ENCODE measurements around the gene APOL4.
"Not testable (repeated sequence)": the region's sequence is repeated elsewhere in the genome, so short reads cannot be mapped to it uniquely, and the experiment has no call there.

The APOL4 gene

DNA sequence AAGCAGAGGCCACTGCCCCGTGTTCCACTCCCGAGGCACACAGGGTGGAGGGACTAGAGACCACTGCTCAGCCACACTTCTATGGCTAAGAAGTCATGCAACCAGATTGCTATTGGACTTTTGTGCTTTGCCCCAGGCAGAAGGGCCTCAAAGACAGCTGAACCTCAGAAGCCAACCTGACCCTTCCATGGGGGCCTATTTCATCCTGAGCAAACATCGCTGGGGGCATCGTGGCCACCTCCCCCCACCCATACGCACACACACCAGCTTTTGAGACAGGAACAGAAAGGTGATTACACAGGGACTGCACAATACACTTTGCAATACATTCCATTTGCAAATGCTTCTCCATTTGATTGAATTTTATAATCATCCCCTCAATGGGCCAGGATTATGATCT lies 4.0 kb upstream of the APOL4 start:
- not testable (repeated sequence) for DNase-seq

DNA sequence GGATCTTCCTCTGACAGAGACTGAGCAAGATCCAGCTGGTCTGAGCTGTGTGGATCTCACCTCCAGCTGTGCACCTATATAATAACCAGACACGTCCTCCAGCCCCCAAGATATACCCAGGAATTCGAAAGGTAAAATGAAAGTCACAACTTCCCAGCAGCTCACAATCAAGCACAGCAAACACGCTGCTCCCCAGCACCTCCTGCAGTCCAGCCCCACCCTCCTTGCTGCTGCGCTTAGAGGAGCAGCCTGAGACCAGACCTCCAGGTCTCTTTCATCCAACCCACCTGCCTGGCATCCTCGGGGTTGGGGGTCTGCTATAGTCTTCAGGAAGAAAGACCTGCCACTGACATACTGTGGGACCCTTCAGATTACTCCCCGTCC lies 3.0 kb upstream of the APOL4 start:
- DNase-seq, result no peak

DNA sequence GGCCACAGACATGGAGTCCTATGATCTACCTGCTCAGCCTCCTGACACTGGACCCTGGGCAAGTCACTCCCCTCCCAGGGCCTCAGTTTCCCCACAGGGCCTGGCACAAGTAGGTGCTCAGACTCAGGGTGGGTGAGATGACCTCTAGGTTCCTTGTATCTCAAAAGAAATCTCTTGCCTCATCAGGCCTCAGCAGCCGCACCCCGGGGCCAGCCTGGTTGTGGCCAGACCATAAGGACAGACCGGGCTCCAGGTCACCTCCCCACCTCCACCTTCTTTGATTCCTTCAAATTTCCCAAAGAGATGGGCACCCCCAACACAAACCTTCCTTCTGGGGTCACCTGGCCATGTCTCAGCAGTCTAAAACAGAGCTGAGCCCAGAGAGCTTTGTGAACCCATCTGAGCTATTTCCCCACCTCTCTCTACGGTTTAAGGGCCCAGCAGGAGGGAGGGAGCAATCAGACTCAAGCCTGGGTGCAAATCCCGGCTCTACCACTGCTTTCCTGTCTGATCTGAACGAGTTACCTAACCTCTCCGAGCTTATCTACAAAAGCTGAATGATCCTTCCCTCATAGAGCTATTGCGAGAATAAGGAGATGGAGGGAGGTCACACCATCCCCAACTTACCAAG lies 2.5 kb upstream of the APOL4 start:
- no peak for DNase-seq

DNA sequence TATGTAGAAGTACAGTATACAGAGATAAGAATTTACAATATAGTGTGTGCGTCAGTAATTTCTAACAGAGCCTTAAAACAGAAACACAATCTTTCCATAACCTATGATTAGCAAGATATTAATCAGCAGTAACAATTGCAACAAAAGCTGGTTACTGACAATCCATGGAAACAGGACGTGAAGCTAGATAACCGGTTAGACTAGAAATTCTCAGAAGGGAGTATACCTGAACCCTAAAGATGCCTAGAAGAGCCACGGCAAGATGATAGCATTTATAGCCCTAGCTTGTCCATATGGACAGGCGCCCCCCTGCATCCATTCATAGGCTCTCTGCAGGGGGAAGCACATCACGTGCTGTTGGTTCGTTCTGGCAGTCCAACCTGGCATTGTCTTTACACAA lies 1.8 kb upstream of the APOL4 start:
- DNase-seq, result not testable (repeated sequence)

GRCh38 chr22:36202906-36203305 lies 1.3 kb upstream of the APOL4 start:
- DNase-seq, result not testable (repeated sequence)

- not testable (repeated sequence) for DNase-seq
Measured at GRCh38 chr22:36201025-36201424, 584 bp downstream of the APOL4 start.

DNA sequence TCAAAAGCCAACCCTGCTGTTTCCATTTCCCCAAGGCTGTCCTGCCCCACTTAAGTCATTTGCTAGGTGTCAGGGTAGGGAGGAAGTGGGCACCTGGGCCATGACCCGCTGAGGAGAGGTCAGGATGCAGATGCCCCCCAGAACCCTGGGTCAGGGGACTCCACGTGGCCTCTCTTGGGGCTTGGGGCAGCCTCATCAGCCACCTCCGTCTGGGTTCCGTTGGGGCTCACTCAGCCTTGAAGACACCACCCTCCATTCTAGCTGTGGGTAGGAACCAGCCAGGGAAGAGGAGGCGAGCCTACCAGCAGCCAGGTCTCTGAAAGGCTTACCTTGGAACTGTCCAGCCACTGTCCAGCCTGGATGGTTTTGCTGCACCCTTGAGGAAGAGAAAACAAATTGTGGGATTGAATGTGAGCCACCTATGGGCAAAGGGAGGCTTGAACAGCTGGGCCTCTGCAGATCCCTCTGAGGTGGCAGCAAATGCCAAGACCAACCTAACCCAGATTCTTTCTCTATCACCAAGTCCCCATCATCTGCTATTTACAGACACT lies 2.5 kb downstream of the APOL4 start:
- DNase-seq, result no peak

DNA sequence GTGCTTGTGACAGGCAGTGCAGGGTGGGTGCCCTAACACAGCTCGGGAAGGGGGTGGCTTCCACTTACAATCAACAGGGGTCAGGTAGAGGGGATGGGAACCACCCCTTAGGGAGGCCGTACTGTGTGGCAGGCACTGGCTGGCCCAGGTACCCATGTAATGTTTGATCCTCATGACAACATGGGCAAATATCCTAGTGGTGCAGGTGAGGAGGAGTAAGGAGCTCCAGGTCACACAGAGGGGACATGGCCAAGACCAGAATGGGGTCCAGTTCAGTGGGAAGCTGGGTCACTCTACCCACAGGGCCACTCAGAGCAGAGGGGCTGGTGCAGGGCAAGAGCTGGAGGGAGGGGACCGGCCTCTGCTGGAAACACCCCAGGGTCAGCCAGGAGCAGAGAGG lies 3.1 kb downstream of the APOL4 start:
- DNase-seq, result no peak

DNA sequence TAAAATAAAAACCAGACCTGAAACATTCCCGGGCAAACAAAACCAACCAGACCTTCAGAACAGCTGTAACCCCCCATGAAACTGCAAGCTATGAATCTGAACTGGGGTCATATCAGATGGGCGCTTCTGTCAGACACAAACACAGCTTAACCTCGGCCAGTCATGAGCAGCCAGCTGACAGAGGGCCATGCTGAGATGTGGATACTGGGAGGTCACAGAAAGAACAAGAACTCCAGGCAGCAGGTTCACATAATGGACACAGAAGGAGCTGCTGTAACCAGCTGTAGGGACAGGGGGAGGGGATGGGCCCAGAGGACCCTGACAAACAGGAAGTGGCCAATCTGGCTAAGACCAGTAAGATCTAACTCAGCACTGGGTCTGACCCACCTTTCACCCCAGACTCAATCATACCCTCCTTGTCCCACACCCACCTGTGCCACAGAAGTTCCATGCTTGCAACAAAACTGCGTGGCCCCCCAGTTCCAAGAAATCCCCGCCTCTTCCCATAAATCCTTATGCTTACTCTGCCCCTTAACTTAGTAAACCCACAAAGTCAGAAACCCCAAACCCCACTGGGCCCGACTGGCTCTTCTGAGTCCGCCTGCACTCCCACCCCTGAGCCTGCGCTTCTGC lies 4.0 kb downstream of the APOL4 start:
- no peak for DNase-seq

GRCh38 chr22:36197065-36197440 lies 4.6 kb downstream of the APOL4 start:
- no peak for DNase-seq

DNA sequence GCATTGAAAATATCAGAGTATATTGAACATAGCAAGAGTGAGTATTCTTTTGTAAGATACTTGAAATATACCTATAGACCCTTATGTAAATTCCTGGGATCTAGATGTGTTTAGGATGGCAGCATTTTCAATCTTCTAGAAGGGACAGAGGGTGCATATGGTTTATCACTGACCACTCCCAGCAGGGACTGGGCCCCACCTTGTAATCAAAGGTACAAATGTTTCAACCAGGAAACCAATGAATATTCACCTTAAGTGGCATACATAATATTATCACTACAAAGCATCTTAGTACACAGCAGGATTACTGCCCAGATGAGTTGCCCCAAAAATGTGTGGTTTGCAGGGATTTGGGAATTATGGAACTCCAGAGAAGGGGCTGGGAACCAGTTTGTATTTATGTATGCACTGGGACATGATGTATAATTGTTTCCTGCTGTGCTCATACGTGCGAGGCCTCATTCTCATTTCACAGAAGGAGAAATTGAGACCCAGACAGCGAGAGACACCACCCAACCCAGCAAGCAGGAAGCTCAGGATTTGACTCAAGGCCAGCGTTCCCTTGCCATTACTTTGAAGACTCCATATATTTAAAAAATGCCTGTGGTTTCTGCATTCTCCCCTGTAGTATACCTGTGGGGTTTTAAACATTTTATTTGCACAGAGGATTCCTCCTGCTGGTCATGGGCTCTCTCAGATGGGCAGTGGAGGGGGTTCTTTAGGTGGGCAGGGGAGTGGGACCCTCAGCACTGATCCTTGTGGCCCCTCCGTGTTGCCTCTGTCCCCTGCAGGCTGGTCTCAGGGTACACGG lies 5.2 kb downstream of the APOL4 start:
- DNase-seq, result no peak

DNA sequence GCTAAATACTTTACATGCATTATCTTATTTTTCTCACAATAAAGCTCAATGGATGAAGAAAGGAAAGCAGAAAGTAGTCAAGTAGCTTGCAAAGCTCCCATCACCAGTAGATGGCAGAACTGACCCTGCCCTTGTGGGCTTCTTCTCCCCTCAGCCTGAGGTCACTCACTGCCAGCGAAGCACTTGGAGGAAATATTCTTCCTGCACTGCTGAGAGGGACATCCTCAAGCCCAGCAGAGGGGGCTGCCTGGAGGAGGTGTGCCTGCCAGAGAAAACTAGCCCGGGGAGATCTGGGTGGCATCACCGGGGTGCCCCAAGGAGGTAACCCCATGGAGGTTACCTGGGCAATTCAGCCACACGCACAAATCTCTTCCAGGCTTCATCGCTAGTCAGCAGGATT lies 6.6 kb downstream of the APOL4 start:
- DNase-seq, result peak; percentile 35

GRCh38 chr22:36194385-36194784 lies 7.2 kb downstream of the APOL4 start:
- DNase-seq, result no peak

GRCh38 chr22:36193577-36193976 lies 8.0 kb downstream of the APOL4 start:
- DNase-seq, result no peak

DNA sequence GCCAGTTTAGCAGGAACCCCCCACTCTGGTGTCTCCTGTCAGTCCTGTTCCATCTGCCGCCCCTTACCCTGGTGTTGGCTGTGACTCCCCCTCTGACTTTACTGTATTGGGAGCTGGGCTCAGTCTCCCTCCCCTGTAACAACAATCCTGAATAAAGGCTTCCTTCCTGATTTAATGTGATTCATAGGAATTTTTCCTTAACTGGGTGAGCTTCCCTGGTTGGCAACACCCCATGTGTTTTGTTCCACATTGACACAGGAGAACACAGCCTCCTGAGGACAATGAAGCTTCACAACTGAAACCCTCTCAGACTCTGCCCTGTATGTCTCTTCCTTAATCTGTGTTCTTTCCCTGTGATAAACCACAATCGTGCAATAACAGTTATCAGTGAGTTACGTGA lies 8.4 kb downstream of the APOL4 start:
- no peak for DNase-seq

- DNase-seq, result no peak
Measured at GRCh38 chr22:36192542-36192941, 9.1 kb downstream of the APOL4 start.

DNA sequence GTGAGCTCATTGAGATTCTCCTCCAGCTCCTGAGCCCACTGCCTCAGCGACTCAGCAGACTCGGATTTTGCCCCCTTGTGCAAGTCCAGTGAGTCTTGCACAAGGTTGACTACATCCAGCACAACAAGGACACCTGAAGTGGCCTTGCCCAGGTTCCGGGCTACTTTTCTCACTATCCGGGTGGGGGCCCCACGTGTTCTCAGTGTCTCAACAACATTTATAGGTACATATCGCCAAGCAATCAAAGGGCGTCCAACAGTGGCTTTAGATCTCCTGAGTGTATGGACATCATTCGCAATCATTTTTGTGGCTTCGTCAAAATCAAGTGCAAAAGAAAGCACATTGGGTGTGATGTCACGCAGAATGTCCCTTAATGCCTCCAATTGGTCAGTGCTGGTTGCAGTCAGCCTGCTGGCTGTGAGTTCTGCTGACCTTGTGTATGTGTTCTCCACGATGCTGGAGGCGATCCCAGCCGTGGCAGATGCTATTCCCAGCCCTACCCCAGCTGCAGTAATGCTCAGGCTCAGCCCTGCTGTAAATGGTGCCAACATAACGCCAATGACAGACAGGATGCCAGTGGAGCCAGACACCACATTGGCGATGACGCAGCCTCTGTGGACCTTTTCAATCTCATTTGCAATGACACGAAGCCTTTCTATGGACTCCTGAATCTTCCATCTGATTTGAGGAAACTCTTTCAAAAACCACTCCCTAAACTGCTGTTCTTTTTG lies 10.3 kb downstream of the APOL4 start:
- no peak for DNase-seq

GRCh38 chr22:36187862-36188261 lies 13.7 kb downstream of the APOL4 start:
- DNase-seq, result not testable (repeated sequence)

- no peak for DNase-seq
Measured at GRCh38 chr22:36185828-36186624, 15.6 kb downstream of the APOL4 start.

GRCh38 chr22:36184433-36185025 lies 17.1 kb downstream of the APOL4 start:
- DNase-seq, result no peak

- no peak for DNase-seq
Measured at GRCh38 chr22:36183446-36183845, 18.2 kb downstream of the APOL4 start.

DNA sequence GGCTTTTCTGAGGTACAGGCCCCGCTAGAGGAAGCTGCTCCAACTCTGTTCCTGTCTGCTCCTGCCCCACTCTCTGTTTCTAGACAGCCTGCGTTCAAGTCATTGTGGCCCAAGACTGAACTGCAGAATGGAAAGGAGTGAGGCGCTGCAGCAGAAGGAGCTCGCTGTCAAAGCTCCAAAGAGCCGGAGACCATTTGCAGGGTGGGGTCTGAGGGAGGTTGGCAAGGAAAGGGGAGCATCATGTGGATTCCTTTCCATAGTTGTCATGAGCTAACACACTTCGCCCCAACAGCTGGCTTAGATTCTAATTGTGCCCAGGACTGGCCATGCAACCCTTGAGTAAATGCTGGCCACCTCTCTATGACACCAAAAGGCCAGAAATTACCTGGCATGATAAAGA lies 18.8 kb downstream of the APOL4 start:
- no peak for DNase-seq

Data from NK-92 treated with Interleukin-12 subunit alpha and Interleukin-12 subunit beta, amount 100 ng/mL, for 24 hours (cell line).